ENCODE data around the gene OSBPL3. TPM values are rescaled to one million over a fixed set of nuclear protein-coding genes. Genes with fewer than 3 reads are reported as not detected.
A peak's percentile ranks its signal among the peaks of the same experiment; 100 is the strongest.

Gene OSBPL3
- total RNA-seq: 10 to 100 TPM in 1 of 2 donors, 1 to 10 TPM in 1; 9.0 to 14.8 TPM

GRCh38 chr7:24979863-24980533, at the start of gene OSBPL3:
OSBPL3 (minus strand) TSS chr7:24980178; CDS start chr7:24892472, 87,706 bp downstream.
- no peaks in the 10 kb centered on the region for H3K4me1 ChIP-seq
- intact Hi-C loops (cut with DNase I): loop anchor here (5.0 kb wide), 2 partner anchors 92 to 163 kb away; no protein-coding TSS in a partner anchor
- no peak for TF ChIP-seq CTCF (IDR thresholded peaks at IDR 0.05)

DNA sequence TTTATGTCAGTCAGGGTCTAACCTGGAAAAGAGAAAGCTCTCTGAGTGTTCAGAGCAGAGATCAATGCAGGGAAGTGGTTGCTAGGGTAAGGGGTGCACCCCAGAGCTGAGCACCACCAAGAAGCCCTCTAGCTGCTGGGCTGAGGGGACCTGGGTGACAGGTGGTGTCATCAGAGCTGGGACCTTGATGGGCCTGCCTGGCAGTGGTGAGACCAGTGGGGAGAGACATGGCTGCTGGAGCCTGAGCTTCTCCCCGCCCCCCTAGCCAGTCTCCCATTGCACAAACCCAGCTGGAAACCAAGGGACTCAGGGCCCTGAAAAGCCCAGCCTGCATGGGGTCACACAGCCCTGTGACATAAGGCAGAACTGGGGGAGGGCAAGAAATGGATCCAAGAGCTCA, 49.1 kb upstream of the OSBPL3 start:
- Histone ChIP-seq H3K4me3 (no peak overlapping the region), H3K27ac (no peak overlapping the region), H3K4me1 (no peaks in the 10 kb centered on the region), H3K27me3 (no peaks in the 10 kb centered on the region), H3K36me3 (no peaks in the 10 kb centered on the region), H3K9ac (ENCODE audit: low read depth in 2 of 2, low read length in 2 of 2) (no peak overlapping the region), H3K9me3 (no peaks in the 10 kb centered on the region)
- TF ChIP-seq CTCF (IDR thresholded peaks at IDR 0.05): no peak
- no peak for DNase-seq
- intact Hi-C loops (cut with DNase I): no loop called here

More at GRCh38 chr7:24979863-24980533, at the start of gene OSBPL3:
- no peaks in the 10 kb centered on the region for H3K27me3 ChIP-seq
- no peaks in the 10 kb centered on the region for H3K36me3 ChIP-seq
- H3K27ac ChIP-seq: peak within 1 kb of the TSS; percentile 88
- H3K9ac ChIP-seq (ENCODE audit: low read depth in 2 of 2, low read length in 2 of 2): peak within 1 kb of the TSS; percentile 70 to 88
- no peaks in the 10 kb centered on the region for H3K9me3 ChIP-seq
- peak within 1 kb of the TSS; percentile 64 for H3K4me3 ChIP-seq
- DNase-seq: peak; percentile 97

GRCh38 chr7:25028370-25029021, 48.5 kb upstream of the OSBPL3 start:
- Histone ChIP-seq H3K27ac (no peak overlapping the region), H3K9me3 (no peaks in the 10 kb centered on the region), H3K27me3 (no peaks in the 10 kb centered on the region), H3K4me1 (no peaks in the 10 kb centered on the region), H3K4me3 (no peak overlapping the region), H3K36me3 (no peaks in the 10 kb centered on the region), H3K9ac (ENCODE audit: low read depth in 2 of 2, low read length in 2 of 2) (no peak overlapping the region)
- DNase-seq: no peak
- intact Hi-C loops (cut with DNase I): no loop called here
- TF ChIP-seq CTCF (IDR thresholded peaks at IDR 0.05): no peak

DNA sequence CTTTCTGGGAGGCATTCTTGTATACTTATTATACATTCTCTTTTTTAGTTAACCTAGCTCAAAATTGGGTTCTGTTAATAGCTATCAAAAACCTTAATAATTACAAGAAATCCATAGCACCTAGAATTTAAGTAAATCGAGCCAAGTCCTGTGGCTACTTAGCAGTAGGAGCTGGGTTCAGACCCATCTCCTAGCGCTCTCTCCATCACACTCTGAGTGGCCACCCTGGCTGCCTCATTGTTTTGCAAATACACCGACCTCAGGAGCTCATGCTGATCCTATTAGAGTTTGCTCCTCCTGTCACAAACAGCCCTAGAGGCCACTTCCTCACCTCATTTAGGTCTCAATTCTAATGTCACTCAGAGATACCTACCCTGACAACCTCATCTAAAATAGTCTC, 46.2 kb upstream of the OSBPL3 start:
- no peak overlapping the region for H3K4me3 ChIP-seq
- H3K4me1 ChIP-seq: no peaks in the 10 kb centered on the region
- TF ChIP-seq CTCF (IDR thresholded peaks at IDR 0.05): no peak
- H3K9ac ChIP-seq (ENCODE audit: low read depth in 2 of 2, low read length in 2 of 2): no peak overlapping the region
- H3K9me3 ChIP-seq: no peaks in the 10 kb centered on the region
- no peaks in the 10 kb centered on the region for H3K36me3 ChIP-seq
- H3K27me3 ChIP-seq: no peaks in the 10 kb centered on the region
- no peak overlapping the region for H3K27ac ChIP-seq
- intact Hi-C loops (cut with DNase I): no loop called here
- DNase-seq: no peak

DNA sequence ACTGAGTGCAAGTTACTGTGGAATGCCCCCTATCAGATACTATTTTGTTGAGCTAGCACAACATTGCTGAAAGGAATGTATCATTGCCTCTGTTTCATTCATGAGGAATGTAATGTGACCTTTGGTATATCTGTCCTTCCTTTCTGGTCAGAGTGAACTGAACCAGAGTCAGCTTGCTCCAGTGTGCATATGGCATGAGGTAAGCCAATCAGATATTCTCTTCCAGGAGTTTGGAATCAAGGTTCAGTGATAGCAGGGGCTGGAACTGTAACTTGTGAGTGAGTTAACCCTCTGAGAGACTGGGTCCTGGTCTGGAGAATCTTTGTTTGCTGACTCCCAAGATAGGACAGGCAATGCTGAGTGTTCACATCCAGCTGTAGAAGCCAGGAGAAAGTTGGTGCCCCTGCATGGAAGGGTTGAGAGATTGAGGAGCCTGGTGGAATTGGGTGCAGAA, 45.3 kb upstream of the OSBPL3 start:
- Histone ChIP-seq H3K27me3 (no peaks in the 10 kb centered on the region), H3K4me3 (no peak overlapping the region), H3K9ac (ENCODE audit: low read depth in 2 of 2, low read length in 2 of 2) (no peak overlapping the region), H3K27ac (no peak overlapping the region), H3K4me1 (no peaks in the 10 kb centered on the region), H3K9me3 (no peaks in the 10 kb centered on the region), H3K36me3 (no peaks in the 10 kb centered on the region)
- no peak for TF ChIP-seq CTCF (IDR thresholded peaks at IDR 0.05)
- intact Hi-C loops (cut with DNase I): no loop called here
- no peak for DNase-seq

All from colonic mucosa (tissue), 4 donors.